ENCODE measurements around the gene DSTN.

Gene DSTN

DNA sequence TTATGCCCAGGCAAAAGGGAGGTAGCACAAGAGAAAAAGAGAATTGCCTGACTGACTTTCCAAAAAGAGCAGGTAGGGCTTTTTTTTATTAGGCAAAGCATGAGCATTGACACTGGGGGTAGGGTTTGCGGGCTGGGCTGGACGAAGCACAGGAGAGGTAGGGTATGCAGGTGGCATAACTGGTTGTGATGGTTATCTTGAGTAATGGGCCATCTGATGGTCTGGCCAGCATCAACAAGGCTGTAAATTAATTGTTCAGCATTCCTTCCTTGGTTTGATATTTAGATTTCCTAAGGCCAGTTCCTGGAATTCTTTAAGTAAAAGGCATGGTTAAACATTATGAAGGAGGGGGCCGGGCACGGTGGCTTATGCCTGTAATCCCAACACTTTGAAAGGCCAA lies 24.7 kb upstream of the DSTN start:
- in situ Hi-C loops (cut with MboI; ENCODE audit: low sequenced_read_pairs), result no loop called here

DNA sequence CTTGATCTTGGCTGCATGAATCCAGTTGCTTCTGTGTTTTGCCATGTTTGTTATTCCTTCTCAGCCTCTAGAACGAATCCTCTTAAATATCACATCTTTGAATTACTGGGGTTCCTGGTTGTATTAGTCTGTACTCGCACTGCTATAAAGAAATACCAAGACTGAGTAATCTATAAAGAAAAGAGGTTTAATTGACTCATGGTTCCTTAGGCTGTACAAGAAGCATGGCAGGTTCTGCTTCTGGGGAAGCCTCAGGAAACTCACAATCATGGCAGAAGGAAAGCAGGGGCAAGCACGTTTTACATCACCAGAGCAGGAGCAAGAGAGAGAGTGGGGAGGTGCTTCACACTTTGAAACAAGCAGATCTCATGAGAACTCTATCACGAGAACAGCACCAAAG lies 20.7 kb upstream of the DSTN start:
- in situ Hi-C loops (cut with MboI; ENCODE audit: low sequenced_read_pairs), result no loop called here

DNA sequence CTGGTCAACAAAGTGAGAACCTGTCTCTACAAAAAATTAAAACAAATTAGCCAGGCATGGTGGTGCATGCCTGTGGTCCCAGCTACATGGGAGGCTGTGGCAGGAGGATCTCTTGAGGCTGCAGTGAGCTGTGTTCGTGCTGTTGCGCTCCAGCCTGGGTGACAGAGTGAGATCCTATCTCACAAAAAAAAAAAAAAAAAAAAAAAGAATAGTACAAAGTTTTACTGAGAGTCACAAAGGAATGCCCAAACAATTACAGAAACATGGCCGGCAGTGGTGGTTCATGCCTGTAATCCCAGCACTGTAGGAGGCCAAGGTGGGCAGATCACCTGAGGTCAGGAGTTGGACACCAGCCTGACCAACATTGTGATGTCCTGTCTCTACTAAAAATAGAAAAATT lies 14.8 kb upstream of the DSTN start:
- in situ Hi-C loops (cut with MboI; ENCODE audit: low sequenced_read_pairs), result no loop called here

GRCh38 chr20:17556837-17557674 lies 12.8 kb upstream of the DSTN start:
- in situ Hi-C loops (cut with MboI; ENCODE audit: low sequenced_read_pairs), result no loop called here

DNA sequence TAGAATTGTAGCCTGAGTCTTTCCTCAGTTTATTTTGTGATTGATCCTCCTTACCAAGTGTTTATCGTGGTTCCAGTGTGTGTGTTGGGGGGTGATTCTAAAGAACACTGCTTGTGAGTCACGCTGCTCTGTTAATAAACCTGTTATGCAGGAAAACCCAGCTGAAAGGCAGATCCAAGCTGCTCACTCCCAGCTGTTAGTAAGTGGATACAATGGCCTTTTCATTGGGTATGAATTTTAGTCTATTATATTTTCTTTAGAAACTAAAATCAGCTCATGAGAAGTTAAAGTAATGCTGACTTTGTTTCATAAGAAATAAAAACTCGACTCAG lies 12.2 kb upstream of the DSTN start:
- in situ Hi-C loops (cut with MboI; ENCODE audit: low sequenced_read_pairs), result no loop called here

DNA sequence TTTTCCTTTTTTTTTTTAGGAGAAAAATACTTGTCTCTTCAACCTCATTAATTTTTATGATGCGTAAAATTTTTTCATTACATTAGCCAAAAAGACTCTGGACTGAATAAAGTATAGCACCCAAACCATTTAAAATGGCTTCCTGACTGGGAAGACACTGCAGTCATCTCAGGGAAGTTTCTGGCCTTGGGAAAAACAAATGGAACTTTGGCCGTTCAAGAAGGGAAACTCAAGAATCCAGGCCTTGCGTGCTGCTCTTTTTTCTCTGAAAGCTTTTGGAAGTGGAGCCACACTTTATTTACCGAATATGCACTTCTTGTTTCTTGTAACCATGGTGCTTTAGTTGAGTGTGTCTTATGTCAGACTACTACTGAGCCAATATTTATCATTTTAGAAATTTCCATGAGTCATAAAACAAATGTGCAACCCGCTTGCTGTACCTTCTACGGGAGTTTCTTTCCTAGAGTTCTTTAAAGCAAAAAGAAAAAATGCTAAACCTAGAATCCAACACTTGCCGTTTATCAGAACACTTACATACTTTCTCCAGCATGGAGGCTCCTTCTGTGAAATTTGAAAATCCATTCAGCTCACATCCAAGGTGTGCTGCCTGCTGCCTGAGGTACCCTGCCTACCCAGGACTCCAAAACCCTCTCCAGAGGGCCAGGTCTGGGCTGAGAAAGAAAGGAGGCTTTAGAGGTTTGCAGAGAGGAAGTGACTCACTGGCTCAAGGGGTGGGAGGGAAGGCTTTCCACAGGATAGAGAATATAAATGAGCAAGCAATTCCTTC lies 11.5 kb upstream of the DSTN start:
- in situ Hi-C loops (cut with MboI; ENCODE audit: low sequenced_read_pairs), result no loop called here

DNA sequence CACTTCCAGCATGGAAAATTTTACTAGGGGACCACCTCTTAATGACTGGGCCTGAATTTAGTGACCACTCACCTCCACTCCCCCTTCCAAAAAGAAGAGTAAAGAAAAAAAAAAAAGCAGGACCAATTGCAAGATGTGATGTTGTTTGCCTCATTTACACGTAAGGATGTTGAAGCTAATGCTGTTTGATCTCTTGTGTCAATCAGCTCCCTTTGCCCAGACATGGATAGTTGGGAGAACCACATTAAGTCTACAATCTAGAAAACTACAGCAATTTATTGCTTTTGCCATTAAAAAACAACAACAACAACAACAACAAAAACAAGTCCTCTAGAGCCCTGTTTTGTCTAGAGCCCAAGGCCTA lies 11.0 kb upstream of the DSTN start:
- in situ Hi-C loops (cut with MboI; ENCODE audit: low sequenced_read_pairs), result no loop called here

DNA sequence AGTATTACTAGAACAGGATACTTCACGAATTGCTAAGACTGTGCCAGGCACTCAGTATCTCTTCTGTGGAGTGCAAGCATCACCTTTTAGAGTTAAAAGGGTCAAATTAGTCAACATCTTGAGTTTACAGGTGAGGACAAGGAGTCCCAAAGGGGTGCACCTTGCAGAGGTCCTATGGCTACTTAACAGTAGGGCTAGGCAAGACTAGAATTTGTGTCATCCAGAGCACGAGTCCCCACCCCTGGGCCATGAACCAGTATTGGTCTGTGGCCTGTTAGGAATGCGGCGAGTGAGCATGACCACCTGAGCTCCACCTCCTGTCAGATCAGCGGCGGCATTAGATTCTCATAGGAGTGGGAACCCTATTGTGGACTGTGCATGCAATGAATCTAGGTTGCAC lies 10.5 kb upstream of the DSTN start:
- in situ Hi-C loops (cut with MboI; ENCODE audit: low sequenced_read_pairs), result no loop called here

DNA sequence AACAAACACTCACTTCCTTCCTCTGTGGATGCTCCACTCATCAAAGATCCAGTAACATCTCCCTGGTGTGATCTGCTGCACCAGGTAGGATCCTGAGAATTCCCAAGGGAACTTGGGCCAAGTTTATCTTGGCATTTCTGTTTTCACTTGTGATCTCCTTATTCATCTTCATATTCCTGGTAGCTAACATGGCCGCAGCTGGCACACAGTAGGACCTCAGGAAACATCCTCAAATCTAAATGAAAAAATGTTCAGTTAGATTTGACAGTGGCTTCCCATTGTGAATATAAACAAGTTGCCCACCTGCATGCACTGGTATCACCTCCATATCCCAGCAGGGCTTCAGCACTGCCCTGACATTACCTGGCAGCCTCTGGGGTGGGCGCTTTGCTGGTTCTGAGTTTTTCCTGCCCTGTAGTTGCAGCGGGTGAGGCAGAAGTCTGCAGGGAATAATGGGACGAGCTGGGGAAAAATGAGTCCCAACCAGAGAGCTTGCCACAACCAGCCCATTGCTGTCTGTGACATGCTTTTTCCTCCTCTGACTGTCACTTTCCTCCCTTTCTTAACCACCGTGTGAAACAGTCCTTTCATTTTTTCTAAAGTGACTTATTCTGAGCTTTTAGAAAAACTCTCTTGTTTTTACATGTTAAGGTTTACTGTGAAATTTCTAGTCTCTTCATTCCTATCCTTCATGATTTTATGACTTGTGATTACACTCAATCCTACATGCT lies 9.4 kb upstream of the DSTN start:
- in situ Hi-C loops (cut with MboI; ENCODE audit: low sequenced_read_pairs), result no loop called here

- in situ Hi-C loops (cut with MboI; ENCODE audit: low sequenced_read_pairs), result no loop called here
Observed at GRCh38 chr20:17562804-17563305, 7.0 kb upstream of the DSTN start.

DNA sequence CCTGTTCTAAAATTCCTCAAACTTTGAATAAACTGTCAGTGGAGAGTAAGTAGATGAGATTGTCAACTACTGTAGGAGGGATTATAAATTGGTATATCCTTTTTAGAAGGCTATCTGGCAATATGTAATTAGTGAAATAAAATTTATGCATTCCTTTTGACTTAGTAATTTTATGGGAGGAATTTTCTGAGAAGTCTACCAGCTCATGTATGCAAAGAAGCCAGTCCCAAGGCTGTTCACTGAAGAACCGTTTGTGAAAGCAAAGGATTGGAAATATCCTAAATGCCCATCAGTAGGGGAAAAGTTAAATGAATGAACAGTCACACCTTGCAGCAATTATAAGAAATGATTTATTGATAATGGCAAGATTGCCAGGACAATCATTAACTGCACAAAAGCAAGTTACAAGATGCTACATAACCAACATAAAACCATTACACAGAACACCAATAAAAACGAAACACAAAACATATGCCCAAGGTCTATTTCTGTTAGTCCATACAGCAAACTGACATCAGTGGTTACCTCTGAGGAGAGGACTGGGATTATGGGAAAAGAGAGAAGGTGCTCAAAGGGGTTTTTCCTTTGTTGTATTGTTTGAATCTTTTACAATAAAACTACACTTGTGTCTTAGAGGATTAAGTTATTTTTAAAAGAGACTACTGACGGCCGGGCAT lies 4.6 kb upstream of the DSTN start:
- in situ Hi-C loops (cut with MboI; ENCODE audit: low sequenced_read_pairs), result no loop called here

DNA sequence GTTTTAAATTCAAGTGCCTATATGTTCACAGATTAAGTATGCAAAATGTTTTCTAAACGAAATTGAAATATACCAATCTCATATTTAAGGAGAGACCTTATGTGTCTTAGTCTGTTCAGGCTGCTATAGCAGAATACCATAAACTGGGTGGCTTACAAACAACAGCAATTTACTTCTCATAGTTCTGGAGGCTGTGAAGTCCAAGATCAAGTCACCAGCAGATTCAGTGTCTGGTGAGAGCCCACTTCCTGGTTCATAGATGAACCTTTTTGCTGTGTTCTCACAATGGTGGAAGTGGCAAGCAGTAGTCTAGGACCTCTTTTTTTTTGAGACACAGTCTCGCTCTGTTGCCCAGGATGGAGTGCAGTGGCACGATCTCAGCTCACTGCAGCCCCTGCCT lies 3.5 kb upstream of the DSTN start:
- in situ Hi-C loops (cut with MboI; ENCODE audit: low sequenced_read_pairs), result no loop called here

- in situ Hi-C loops (cut with MboI; ENCODE audit: low sequenced_read_pairs), result no loop called here
Observed at GRCh38 chr20:17568045-17568788, 1.7 kb upstream of the DSTN start.

DNA sequence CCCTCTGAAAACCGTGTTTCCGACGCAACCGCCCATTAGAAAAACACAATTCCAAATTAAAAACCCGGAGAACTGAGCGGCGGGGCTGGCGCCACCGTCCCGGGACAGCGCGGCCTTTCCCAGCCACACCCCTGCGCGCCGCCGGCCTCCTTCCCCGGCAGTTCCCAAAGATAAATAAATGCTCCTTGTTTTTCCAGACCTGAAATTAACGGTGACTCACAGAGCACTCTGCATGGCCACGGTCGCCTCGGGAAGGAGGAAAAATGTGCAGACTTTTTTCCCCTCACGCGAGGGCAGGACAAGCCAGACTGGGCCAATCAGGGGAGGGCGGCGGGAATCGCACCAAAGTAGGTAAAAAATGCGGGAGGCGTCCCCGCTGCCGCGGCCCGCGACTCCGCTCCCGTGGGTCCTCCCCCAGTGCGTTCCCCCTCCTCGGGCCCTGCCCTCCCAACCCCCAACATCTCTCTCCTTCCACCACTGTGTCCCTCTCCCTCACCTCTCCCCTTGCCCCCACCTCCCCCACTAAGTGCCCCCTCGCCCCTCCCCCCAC lies 828 bp upstream of the DSTN start:
- in situ Hi-C loops (cut with MboI; ENCODE audit: low sequenced_read_pairs), result no loop called here

- in situ Hi-C loops (cut with MboI; ENCODE audit: low sequenced_read_pairs), result no loop called here
Observed at GRCh38 chr20:17570347-17571152, 675 bp downstream of the DSTN start.

GRCh38 chr20:17571153-17571527 lies 1.3 kb downstream of the DSTN start:
- in situ Hi-C loops (cut with MboI; ENCODE audit: low sequenced_read_pairs), result no loop called here

- in situ Hi-C loops (cut with MboI; ENCODE audit: low sequenced_read_pairs), result no loop called here
Observed at GRCh38 chr20:17572034-17572638, 2.3 kb downstream of the DSTN start.

DNA sequence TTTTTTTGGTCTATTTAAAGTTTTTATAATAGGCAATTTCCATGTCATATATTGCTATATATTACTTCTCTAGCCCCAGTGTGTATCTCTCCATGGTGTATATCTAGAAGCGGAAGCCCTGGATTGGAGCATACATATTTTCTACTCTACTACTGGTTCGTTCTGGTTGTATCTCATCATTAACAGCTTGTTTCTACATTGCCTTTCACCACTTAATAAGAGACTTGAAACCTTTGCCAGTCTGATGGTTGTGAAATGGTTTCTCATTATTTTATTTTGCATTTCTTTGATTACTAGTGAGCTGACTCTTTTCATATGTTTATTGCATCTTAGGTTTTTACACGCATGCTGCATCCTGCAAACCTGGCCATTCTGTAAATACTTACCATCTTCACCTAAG lies 3.6 kb downstream of the DSTN start:
- in situ Hi-C loops (cut with MboI; ENCODE audit: low sequenced_read_pairs), result no loop called here

- in situ Hi-C loops (cut with MboI; ENCODE audit: low sequenced_read_pairs), result no loop called here
Observed at GRCh38 chr20:17576215-17576614, 6.3 kb downstream of the DSTN start.
